Measurements from ENCODE around the gene CYLD.

- TF ChIP-seq CTCF (IDR thresholded peaks at IDR 0.05) (no peak), POLR2A (IDR thresholded peaks at IDR 0.05) (no peak)
Observed at GRCh38 chr16:50844840-50845239, 103.0 kb downstream of the CYLD start.

All from adrenal gland (tissue), 5 donors.